PC-9 (cell line): ENCODE measurements around the gene NINL. TPM values are rescaled to one million over a fixed set of nuclear protein-coding genes. Genes with fewer than 3 reads are reported as not detected.

Source experiments
- BruUV-seq: library from RNA; stranded (reverse); fragments of 400-500 nt; replicated peaks from 2 replicates; lab custom pipeline; 2021; lab: Mats Ljungman, UMichigan
- CTCF ChIA-PET: fragments of 300-600 bp; sonication (Branson Sonifier 250); formaldehyde crosslinking; loops from one replicate; lab custom pipeline; 2022; ENCODE audit warnings: antibody characterized with exemption; lab: Charles Lee
- POLR2A ChIA-PET: fragments of 300-600 bp; sonication (Branson Sonifier 250); formaldehyde crosslinking; loops from one replicate; lab custom pipeline; 2022; ENCODE audit warnings: antibody characterized with exemption; ENCODE audit not compliant: unreplicated experiment; lab: Charles Lee
- DNase-seq, 2 experiments: peaks; one replicate each; pipeline versions ENCODE4 v3.0.0 to v3.0.0-alpha.2; 2015 to 2022; ENCODE audit warnings: mixed read lengths in 1 of 2
- H2AFZ ChIP-seq: fragments of 200-600 bp; sonication (generic); 2 replicates; pipeline ENCODE4 v1.8.1; 2017; ENCODE audit warnings: antibody characterized with exemption
- H3F3A ChIP-seq: fragments of 200-600 bp; sonication (generic); 2 replicates; pipeline ENCODE4 v1.8.1; 2017; ENCODE audit warnings: antibody characterized with exemption, mild to moderate bottlenecking, low read depth; ENCODE audit not compliant: insufficient read depth
- H3K27ac ChIP-seq: fragments of 200-600 bp; sonication (generic); 2 replicates; pipeline ENCODE4 v1.6.1; 2016; ENCODE audit warnings: mixed run types
- H3K27me3 ChIP-seq: fragments of 200-600 bp; sonication (generic); 2 replicates; pipeline ENCODE4 v1.6.1; 2016; ENCODE audit warnings: low read depth, mixed run types; ENCODE audit not compliant: insufficient read depth
- H3K36me3 ChIP-seq: fragments of 200-600 bp; sonication (generic); 2 replicates; pipeline ENCODE4 v1.6.1; 2016; ENCODE audit warnings: low read depth, mixed run types
- H3K4me1 ChIP-seq: fragments of 200-600 bp; sonication (generic); replicated peaks from 2 replicates; pipeline ENCODE4 v1.6.1; 2016; ENCODE audit warnings: mixed run types; ENCODE audit not compliant: insufficient read depth
- H3K4me2 ChIP-seq: fragments of 200-600 bp; sonication (generic); 2 replicates; pipeline ENCODE4 v1.6.1; 2017; ENCODE audit warnings: mixed run types
- H3K4me3 ChIP-seq: fragments of 200-600 bp; sonication (generic); 2 replicates; pipeline ENCODE4 v1.6.1; 2016; ENCODE audit warnings: mixed run types
- H3K79me2 ChIP-seq: fragments of 200-600 bp; sonication (generic); 2 replicates; pipeline ENCODE4 v1.6.1; 2017; ENCODE audit warnings: low read depth, mixed run types
- H3K9me2 ChIP-seq: fragments of 200-600 bp; sonication (generic); 2 replicates; pipeline ENCODE4 v1.8.1; 2017; ENCODE audit warnings: mild to moderate bottlenecking; ENCODE audit not compliant: insufficient read depth
- H3K9me3 ChIP-seq: fragments of 200-600 bp; sonication (generic); 2 replicates; pipeline ENCODE4 v1.8.1; 2016; ENCODE audit warnings: low read depth; ENCODE audit not compliant: insufficient read depth
- H4K20me1 ChIP-seq: fragments of 200-600 bp; sonication (generic); 2 replicates; pipeline ENCODE4 v1.8.1; 2017; ENCODE audit not compliant: insufficient read depth
- CTCF ChIP-seq: fragments of 200-600 bp; sonication (generic); conservative IDR thresholded peaks from 2 replicates; pipeline ENCODE4 v1.6.1; 2017; ENCODE audit warnings: mixed run types, antibody characterized with exemption, mild to moderate bottlenecking, moderate library complexity
- EZH2 ChIP-seq: fragments of 200-600 bp; sonication (generic); IDR thresholded peaks from 2 replicates; pipeline ENCODE4 v1.8.0; 2017; ENCODE audit warnings: antibody characterized with exemption, low read depth
- intact Hi-C: fragments of 100-400 bp; cut with micrococcal nuclease; formaldehyde crosslinking; loops from one replicate; pipeline ENCODE4 v1.10.0; 2022; ENCODE audit not compliant: unreplicated experiment
- total RNA-seq: library from RNA; stranded (reverse); gene quantifications from 2 replicates; pipeline ENCODE4 v1.2.3, GENCODE V29; 2021

Gene NINL
- total RNA-seq, 1 experiment from 2014 or later = 19.6 TPM

GRCh38 chr20:25452333-25452732, 133.0 kb downstream of the NINL start:
- no peaks in the 10 kb centered on the region for H3K27me3 ChIP-seq
- no peaks in the 10 kb centered on the region for H3K4me1 ChIP-seq
- no peak overlapping the region for H3K4me2 ChIP-seq
- no peaks in the 10 kb centered on the region for H3K36me3 ChIP-seq
- no peaks in the 10 kb centered on the region for H3K79me2 ChIP-seq
- H3K27ac ChIP-seq = no peak overlapping the region
- ChIA-PET POLR2A (no interaction called here), CTCF (no interaction called here)
- BruUV-seq = no TSS peak
- TF ChIP-seq CTCF = no peak
- TF ChIP-seq EZH2 = no peak
- H2AFZ ChIP-seq = no peak overlapping the region
- H3K9me3 ChIP-seq = no peaks in the 10 kb centered on the region
- H3K4me3 ChIP-seq = no peak overlapping the region
- no peaks in the 10 kb centered on the region for H3K9me2 ChIP-seq
- DNase-seq = no peak
- intact Hi-C loops = no loop called here
- no peaks in the 10 kb centered on the region for H4K20me1 ChIP-seq
- no peaks in the 10 kb centered on the region; the same call in 1 of the 2 replicates for H3F3A ChIP-seq

GRCh38 chr20:25447671-25448070, 137.7 kb downstream of the NINL start:
- Histone ChIP-seq H3K79me2 (no peaks in the 10 kb centered on the region), H3K4me1 (no peaks in the 10 kb centered on the region), H3K9me2 (no peaks in the 10 kb centered on the region), H4K20me1 (no peaks in the 10 kb centered on the region), H3K4me2 (no peak overlapping the region), H3K9me3 (no peaks in the 10 kb centered on the region), H3K36me3 (peaks cover 14% of the 10 kb centered on the region; the same call in 1 of the 2 replicates), H3K27ac (no peak overlapping the region), H2AFZ (no peak overlapping the region), H3K4me3 (no peak overlapping the region), H3K27me3 (no peaks in the 10 kb centered on the region), H3F3A (no peaks in the 10 kb centered on the region; the same call in 1 of the 2 replicates)
- DNase-seq = no peak
- CTCF ChIA-PET = no interaction called here
- intact Hi-C loops = no loop called here
- POLR2A ChIA-PET = no interaction called here
- TF ChIP-seq EZH2 (no peak), CTCF (no peak)
- BruUV-seq = no TSS peak

- Histone ChIP-seq H3K9me2 (no peaks in the 10 kb centered on the region), H4K20me1 (no peaks in the 10 kb centered on the region), H3K4me2 (no peak overlapping the region), H3K4me3 (no peak overlapping the region), H3K4me1 (no peaks in the 10 kb centered on the region), H3K9me3 (no peaks in the 10 kb centered on the region), H3K36me3 (peaks cover 24% of the 10 kb centered on the region; the same call in 1 of the 2 replicates), H3K27me3 (no peaks in the 10 kb centered on the region), H3K79me2 (no peaks in the 10 kb centered on the region), H3F3A (no peaks in the 10 kb centered on the region; the same call in 1 of the 2 replicates), H2AFZ (no peak overlapping the region), H3K27ac (no peak overlapping the region)
- ChIA-PET POLR2A (no interaction called here), CTCF (no interaction called here)
- no TSS peak for BruUV-seq
- no peak for DNase-seq
- intact Hi-C loops = no loop called here
- TF ChIP-seq CTCF (no peak), EZH2 (no peak)
Observed at GRCh38 chr20:25444556-25444955, 140.8 kb downstream of the NINL start.
